HEK293 (cell line): ENCODE measurements around the gene MAML2.

Experiments used
- CTCF ChIA-PET: fragments of 350-600 bp; formaldehyde crosslinking; extraction: SDS; loops from one replicate; lab custom pipeline; 2021; ENCODE audit warnings: antibody characterized with exemption; lab: Yijun Ruan, JAX
- POLR2A ChIA-PET: fragments of 300-600 bp; formaldehyde crosslinking; extraction: SDS; loops from one replicate; lab custom pipeline; 2020; ENCODE audit warnings: antibody characterized with exemption, inconsistent platforms; lab: Yijun Ruan, JAX
- H3K27ac ChIP-seq: fragments of 200-500 bp; sonication (Bioruptor generic); 2 replicates; pipeline ENCODE4 v1.5.1; 2014; ENCODE audit warnings: low read depth, low read length, control low read depth, inconsistent platforms; ENCODE audit errors: extremely low read depth
- H3K36me3 ChIP-seq, 2 experiments: fragments of 200-500 bp in 1 of 2; sonication (Bioruptor generic) in 1 of 2; 1 replicate in 1 of 2; 2 replicates in 1 of 2; pipeline ENCODE4 v1.5.1; 2014 to 2017; ENCODE audit warnings: inconsistent platforms in 2 of 2, low read length in 2 of 2; ENCODE audit not compliant: control insufficient read depth in 2 of 2, insufficient read depth in 1 of 2
- H3K4me1 ChIP-seq: fragments of 200-500 bp; sonication (Bioruptor generic); 2 replicates; pipeline ENCODE4 v1.5.1; 2014; ENCODE audit warnings: mild to moderate bottlenecking, low read length, inconsistent platforms; ENCODE audit not compliant: control insufficient read depth, insufficient read depth
- H3K4me3 ChIP-seq: 2 replicates; pipeline ENCODE4 v1.5.1; 2011; ENCODE audit warnings: low read depth, mild to moderate bottlenecking, control low read depth, low read length, moderate library complexity
- H3K9me3 ChIP-seq: fragments of 200-500 bp; sonication (Bioruptor generic); 2 replicates; pipeline ENCODE4 v1.5.1; 2014; ENCODE audit warnings: low read depth, low read length, inconsistent platforms; ENCODE audit not compliant: control insufficient read depth, insufficient read depth
- ELK4 ChIP-seq: IDR thresholded peaks from 2 replicates; pipeline ENCODE4 v1.6.1; 2011; ENCODE audit warnings: mild to moderate bottlenecking, low read depth, low read length, borderline replicate concordance
- SP2 ChIP-seq: fragments of 450-650 bp; formaldehyde crosslinking; IDR thresholded peaks from 2 replicates; pipeline ENCODE4 v1.5.1; 2016; ENCODE audit warnings: missing biosample characterization, missing genetic modification characterization
- ZBTB1 ChIP-seq: fragments of 450-650 bp; formaldehyde crosslinking; IDR thresholded peaks from 2 replicates; pipeline ENCODE4 v1.5.1; 2016; ENCODE audit warnings: missing biosample characterization, missing genetic modification characterization
- ZBTB8A ChIP-seq: fragments of 450-650 bp; formaldehyde crosslinking; IDR thresholded peaks from 2 replicates; pipeline ENCODE4 v1.5.1; 2016; ENCODE audit warnings: missing biosample characterization, missing genetic modification characterization
- ZNF10 ChIP-seq: fragments of 450-650 bp; formaldehyde crosslinking; IDR thresholded peaks from 2 replicates; pipeline ENCODE4 v1.5.1; 2017; ENCODE audit warnings: missing biosample characterization, missing genetic modification characterization
- ZNF138 ChIP-seq: fragments of 450-650 bp; formaldehyde crosslinking; IDR thresholded peaks from 2 replicates; pipeline ENCODE4 v1.5.1; 2016; ENCODE audit warnings: missing biosample characterization, missing genetic modification characterization, borderline replicate concordance
- ZNF23 ChIP-seq: fragments of 450-650 bp; formaldehyde crosslinking; IDR thresholded peaks from 2 replicates; pipeline ENCODE4 v1.5.1; 2016; ENCODE audit warnings: missing biosample characterization, missing genetic modification characterization, borderline replicate concordance
- ZNF266 ChIP-seq: fragments of 450-650 bp; formaldehyde crosslinking; IDR thresholded peaks from 2 replicates; pipeline ENCODE4 v1.5.1; 2016; ENCODE audit warnings: missing biosample characterization, missing genetic modification characterization, low read depth
- ZNF274 ChIP-seq, 2 experiments: fragments of 200-500 bp in 1 of 2; fragments of 450-650 bp in 1 of 2; sonication (Bioruptor generic) in 1 of 2; formaldehyde crosslinking in 1 of 2; IDR thresholded peaks; 2 replicates each; pipeline versions ENCODE4 v1.5.1 to v1.6.1; 2014 to 2016; ENCODE audit warnings: borderline replicate concordance in 1 of 2, inconsistent platforms in 1 of 2, low read length in 1 of 2, missing biosample characterization in 1 of 2, missing genetic modification characterization in 1 of 2
- ZNF280D ChIP-seq: fragments of 450-650 bp; formaldehyde crosslinking; IDR thresholded peaks from 2 replicates; pipeline ENCODE4 v1.5.1; 2016; ENCODE audit warnings: missing biosample characterization, missing genetic modification characterization
- ZNF311 ChIP-seq: fragments of 450-650 bp; formaldehyde crosslinking; IDR thresholded peaks from 2 replicates; pipeline ENCODE4 v1.5.1; 2017; ENCODE audit warnings: missing biosample characterization, missing genetic modification characterization, borderline replicate concordance
- ZNF433 ChIP-seq: fragments of 450-650 bp; formaldehyde crosslinking; IDR thresholded peaks from 2 replicates; pipeline ENCODE4 v1.5.1; 2016; ENCODE audit warnings: missing biosample characterization, missing genetic modification characterization, low read depth
- ZNF548 ChIP-seq: fragments of 450-650 bp; formaldehyde crosslinking; IDR thresholded peaks from 2 replicates; pipeline ENCODE4 v1.5.1; 2016; ENCODE audit warnings: missing biosample characterization, missing genetic modification characterization
- ZNF549 ChIP-seq: fragments of 450-650 bp; IDR thresholded peaks from 2 replicates; pipeline ENCODE4 v1.5.1; 2018; ENCODE audit warnings: missing biosample characterization, missing genetic modification characterization, mild to moderate bottlenecking, inconsistent platforms, moderate library complexity
- ZNF555 ChIP-seq: fragments of 450-650 bp; formaldehyde crosslinking; conservative IDR thresholded peaks from 2 replicates; pipeline ENCODE4 v1.5.1; 2017; ENCODE audit warnings: missing biosample characterization, mild to moderate bottlenecking, missing genetic modification characterization, inconsistent platforms
- ZNF561 ChIP-seq: fragments of 450-650 bp; IDR thresholded peaks from 2 replicates; pipeline ENCODE4 v1.5.1; 2018; ENCODE audit warnings: missing biosample characterization, missing genetic modification characterization, borderline replicate concordance
- ZNF837 ChIP-seq: fragments of 450-650 bp; formaldehyde crosslinking; IDR thresholded peaks from 2 replicates; pipeline ENCODE4 v1.5.1; 2016; ENCODE audit warnings: missing biosample characterization, missing genetic modification characterization
- ZXDB ChIP-seq: fragments of 450-650 bp; formaldehyde crosslinking; IDR thresholded peaks from 2 replicates; pipeline ENCODE4 v1.5.1; 2016; ENCODE audit warnings: missing biosample characterization, missing genetic modification characterization
- TF ChIP-seq, protein P1 (sequence below): fragments of 450-650 bp; formaldehyde crosslinking; IDR thresholded peaks from 2 replicates; pipeline ENCODE4 v1.5.1; 2017; ENCODE audit warnings: missing biosample characterization, missing genetic modification characterization
- TF ChIP-seq, protein P2 (sequence below): fragments of 450-650 bp; formaldehyde crosslinking; IDR thresholded peaks from 2 replicates; pipeline ENCODE4 v1.5.1; 2016; ENCODE audit warnings: missing biosample characterization, missing genetic modification characterization

The MAML2 gene

GRCh38 chr11:96085319-96085930, 257.6 kb downstream of the MAML2 start:
- Histone ChIP-seq H3K27ac (no peak overlapping the region), H3K4me3 (no peak overlapping the region), H3K36me3 (no peaks in the 10 kb centered on the region), H3K4me1 (no peaks in the 10 kb centered on the region), H3K9me3 (no peaks in the 10 kb centered on the region)
- ChIA-PET POLR2A (no interaction called here), CTCF (interaction anchor here (0.6 kb wide), 1 partner anchor 115 kb away, joined by 3 read pairs; no protein-coding TSS in a partner anchor)
- no peak for TF ChIP-seq ZBTB8A
- TF ChIP-seq ZNF548 (tag by site-specific recombination), result no peak
- TF ChIP-seq ZNF561 (tag by site-specific recombination), result no peak
- TF ChIP-seq ELK4, result no peak
- no peak for TF ChIP-seq ZNF280D (tag by site-specific recombination)
- TF ChIP-seq ZBTB1 (tag by site-specific recombination), result no peak
- TF ChIP-seq ZNF23, result no peak
- no peak for TF ChIP-seq ZNF433 (tag by site-specific recombination)
- no peak for TF ChIP-seq ZNF274 (IDR thresholded peaks at IDR 0.05; ENCODE audit: low read length)
- no peak for TF ChIP-seq ZNF274 (tag by site-specific recombination; IDR thresholded peaks at IDR 0.05; ENCODE audit: borderline replicate concordance)
- TF ChIP-seq SP2 (tag by site-specific recombination), result no peak
- TF ChIP-seq ZNF549 (tag by site-specific recombination), result no peak
- TF ChIP-seq ZNF10 (tag by site-specific recombination), result no peak
- TF ChIP-seq, protein P1, sequence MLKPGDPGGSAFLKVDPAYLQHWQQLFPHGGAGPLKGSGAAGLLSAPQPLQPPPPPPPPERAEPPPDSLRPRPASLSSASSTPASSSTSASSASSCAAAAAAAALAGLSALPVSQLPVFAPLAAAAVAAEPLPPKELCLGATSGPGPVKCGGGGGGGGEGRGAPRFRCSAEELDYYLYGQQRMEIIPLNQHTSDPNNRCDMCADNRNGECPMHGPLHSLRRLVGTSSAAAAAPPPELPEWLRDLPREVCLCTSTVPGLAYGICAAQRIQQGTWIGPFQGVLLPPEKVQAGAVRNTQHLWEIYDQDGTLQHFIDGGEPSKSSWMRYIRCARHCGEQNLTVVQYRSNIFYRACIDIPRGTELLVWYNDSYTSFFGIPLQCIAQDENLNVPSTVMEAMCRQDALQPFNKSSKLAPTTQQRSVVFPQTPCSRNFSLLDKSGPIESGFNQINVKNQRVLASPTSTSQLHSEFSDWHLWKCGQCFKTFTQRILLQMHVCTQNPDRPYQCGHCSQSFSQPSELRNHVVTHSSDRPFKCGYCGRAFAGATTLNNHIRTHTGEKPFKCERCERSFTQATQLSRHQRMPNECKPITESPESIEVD (tag by site-specific recombination), result no peak
- TF ChIP-seq ZXDB (tag by site-specific recombination), result no peak

DNA sequence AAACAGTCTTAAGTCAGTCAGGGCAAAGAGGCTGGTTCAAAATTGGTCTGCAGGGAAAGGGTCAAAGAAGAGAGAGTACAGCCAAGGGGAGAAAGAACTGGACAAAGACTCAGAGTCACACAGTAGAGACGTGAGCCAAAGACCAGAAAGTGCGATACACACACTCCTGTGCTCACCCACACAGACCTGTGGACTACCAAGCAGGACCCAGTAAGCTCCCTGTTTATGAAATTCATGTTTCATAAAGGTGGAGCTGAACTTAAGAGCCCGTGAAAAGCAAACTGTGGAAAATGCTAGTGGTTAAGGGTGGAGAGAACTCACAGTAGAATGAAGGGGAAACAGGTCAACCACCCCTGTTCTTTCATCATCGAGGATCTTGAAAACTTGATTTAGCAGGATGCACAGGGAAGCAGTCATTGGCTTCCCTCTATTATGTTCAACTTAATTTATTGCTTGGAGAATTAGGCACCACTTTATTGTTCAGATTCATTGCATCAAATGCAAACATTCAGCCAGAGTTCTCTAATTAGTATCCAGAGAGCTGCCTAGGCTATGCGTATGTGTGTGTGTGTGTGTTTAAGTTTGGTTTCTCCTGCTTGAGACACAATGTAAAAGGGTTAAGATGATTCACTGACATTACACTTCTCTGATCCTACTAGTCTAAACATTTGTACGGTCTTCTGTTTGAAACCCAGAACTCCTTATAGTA, 258.2 kb downstream of the MAML2 start:
- no peak overlapping the region for H3K4me3 ChIP-seq
- H3K27ac ChIP-seq, result no peak overlapping the region
- H3K36me3 ChIP-seq, result no peaks in the 10 kb centered on the region
- ChIA-PET POLR2A (no interaction called here), CTCF (interaction anchor here (0.6 kb wide), 2 partner anchors 30 to 114 kb away, joined by 3 read pairs; no protein-coding TSS in a partner anchor)
- H3K4me1 ChIP-seq, result no peaks in the 10 kb centered on the region
- H3K9me3 ChIP-seq, result no peaks in the 10 kb centered on the region
- TF ChIP-seq ZBTB1 (tag by site-specific recombination) (no peak), ZNF837 (tag by site-specific recombination) (no peak), ZNF280D (tag by site-specific recombination) (no peak), ZNF555 (tag by site-specific recombination) (no peak), ZNF311 (tag by site-specific recombination) (no peak), ZNF138 (tag by site-specific recombination) (no peak), ZNF266 (no peak)
- TF ChIP-seq, protein P2, sequence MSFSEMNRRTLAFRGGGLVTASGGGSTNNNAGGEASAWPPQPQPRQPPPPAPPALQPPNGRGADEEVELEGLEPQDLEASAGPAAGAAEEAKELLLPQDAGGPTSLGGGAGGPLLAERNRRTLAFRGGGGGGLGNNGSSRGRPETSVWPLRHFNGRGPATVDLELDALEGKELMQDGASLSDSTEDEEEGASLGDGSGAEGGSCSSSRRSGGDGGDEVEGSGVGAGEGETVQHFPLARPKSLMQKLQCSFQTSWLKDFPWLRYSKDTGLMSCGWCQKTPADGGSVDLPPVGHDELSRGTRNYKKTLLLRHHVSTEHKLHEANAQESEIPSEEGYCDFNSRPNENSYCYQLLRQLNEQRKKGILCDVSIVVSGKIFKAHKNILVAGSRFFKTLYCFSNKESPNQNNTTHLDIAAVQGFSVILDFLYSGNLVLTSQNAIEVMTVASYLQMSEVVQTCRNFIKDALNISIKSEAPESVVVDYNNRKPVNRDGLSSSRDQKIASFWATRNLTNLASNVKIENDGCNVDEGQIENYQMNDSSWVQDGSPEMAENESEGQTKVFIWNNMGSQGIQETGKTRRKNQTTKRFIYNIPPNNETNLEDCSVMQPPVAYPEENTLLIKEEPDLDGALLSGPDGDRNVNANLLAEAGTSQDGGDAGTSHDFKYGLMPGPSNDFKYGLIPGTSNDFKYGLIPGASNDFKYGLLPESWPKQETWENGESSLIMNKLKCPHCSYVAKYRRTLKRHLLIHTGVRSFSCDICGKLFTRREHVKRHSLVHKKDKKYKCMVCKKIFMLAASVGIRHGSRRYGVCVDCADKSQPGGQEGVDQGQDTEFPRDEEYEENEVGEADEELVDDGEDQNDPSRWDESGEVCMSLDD (tag by site-specific recombination), result no peak
